ENCODE data around the gene ACER3.
"Not testable (repeated sequence)": the region's sequence is repeated elsewhere in the genome, so short reads cannot be mapped to it uniquely, and the experiment has no call there.

Gene ACER3

DNA sequence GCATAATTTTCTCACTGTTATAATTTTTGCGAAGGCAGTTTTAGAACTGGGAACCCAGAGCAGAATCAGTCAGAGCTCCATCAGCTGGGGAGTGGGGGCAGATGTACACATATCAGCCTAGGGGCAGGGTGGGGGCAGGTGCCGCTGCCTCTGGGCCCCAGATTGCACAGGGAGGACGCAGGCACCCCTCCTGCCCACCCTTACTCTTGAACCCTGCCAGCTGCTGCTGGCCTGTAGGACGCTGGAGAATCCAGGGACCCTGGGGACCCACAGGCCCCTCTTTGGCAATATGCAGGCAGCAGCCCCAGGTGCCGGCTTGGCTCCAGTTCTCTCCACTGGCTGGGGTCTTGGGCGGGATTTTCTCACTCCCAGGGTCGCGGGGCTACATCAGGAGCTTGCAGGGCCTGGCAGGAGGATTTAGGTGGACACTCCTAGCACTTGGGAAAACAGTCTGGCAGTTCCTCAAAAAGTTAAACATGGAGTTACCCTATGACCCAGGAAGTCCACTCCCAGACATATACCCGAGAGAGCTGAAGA lies 197.3 kb downstream of the ACER3 start:
- no peak for DNase-seq (ENCODE audit: low read depth in 2 of 2)

DNA sequence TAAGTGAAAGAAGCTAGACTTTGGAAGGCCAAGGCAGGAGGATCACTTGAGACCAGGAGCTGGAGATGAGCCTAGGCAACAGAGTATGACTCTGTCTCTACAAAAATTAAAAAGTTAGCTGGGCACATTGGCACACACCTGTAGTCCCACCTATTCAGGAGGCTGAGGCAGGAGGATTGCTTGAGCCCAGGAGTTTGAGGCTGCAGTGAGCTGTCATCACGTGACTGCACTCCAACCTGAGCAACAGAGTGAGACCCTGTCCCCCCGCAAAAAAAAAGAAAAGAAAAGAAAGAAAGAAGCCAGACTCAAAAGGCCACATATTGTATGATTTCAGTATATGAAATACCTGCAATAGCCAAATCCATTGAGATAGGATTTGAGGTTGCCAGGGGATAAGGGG lies 198.2 kb downstream of the ACER3 start:
- DNase-seq (ENCODE audit: low read depth in 2 of 2) = no peak

DNA sequence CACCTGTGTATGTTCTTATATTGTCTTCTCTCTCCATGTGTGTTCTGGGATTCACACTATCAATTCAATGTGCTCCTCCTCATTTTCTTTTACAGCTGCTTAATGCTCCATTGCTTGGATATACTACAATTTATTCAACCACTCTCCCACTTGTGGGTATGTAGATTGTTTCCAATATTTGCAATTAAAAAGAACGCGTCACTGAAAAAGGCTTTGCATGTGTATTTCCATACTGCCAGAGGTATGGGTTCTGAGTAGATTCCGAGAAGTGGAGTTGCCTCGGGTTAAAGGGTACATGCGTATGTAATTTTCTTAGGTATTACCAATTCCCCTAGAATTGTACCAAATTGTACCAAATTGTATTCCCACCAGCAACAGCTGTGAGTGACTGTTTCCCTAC lies 199.1 kb downstream of the ACER3 start:
- no peak for DNase-seq (ENCODE audit: low read depth in 2 of 2)

DNA sequence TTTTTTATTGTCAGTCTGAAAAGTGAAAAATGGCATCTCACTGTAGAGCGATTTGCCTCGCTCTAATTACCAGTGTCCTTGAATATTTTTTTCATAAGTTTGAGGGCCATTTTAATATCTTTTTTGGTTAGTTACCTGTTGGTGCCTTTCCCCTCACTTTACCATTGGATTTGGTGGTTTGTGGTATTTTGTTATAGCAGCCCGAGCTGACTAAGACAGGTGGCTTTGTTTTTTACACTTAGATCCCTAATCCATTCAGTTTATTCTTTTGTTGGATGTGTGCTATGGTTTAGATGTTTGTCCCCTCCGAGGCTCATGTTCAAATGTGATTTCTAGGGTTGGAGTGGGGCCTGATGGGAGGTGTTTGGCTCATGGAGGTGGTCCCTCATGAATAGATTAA lies 199.5 kb downstream of the ACER3 start:
- no peak for DNase-seq (ENCODE audit: low read depth in 2 of 2)

GRCh38 chr11:77061258-77061657 lies 200.5 kb downstream of the ACER3 start:
- not testable (repeated sequence) for DNase-seq (ENCODE audit: low read depth in 2 of 2)

DNA sequence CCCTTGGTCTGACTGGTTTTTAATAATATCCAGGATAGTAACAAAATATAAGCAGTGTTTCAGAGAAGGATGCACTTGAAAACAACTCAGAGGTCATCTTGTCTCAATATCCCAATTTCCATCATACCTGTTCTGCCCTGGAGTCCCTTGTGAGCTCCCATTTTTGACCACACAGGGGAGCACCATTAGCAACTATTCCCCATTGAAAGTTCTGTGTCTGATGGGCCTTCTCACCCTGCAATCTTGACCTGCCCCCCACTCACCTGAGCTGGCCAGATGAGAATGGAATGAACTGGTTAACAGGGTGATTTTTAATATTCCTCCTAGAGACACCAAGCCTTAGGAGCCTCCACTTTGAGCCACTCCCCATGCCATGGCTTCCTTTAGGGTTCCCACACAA lies 202.2 kb downstream of the ACER3 start:
- no peak for DNase-seq (ENCODE audit: low read depth in 2 of 2)

GRCh38 chr11:77063407-77063806 lies 202.7 kb downstream of the ACER3 start:
- no peak for DNase-seq (ENCODE audit: low read depth in 2 of 2)

GRCh38 chr11:77063861-77064260 lies 203.1 kb downstream of the ACER3 start:
- no peak for DNase-seq (ENCODE audit: low read depth in 2 of 2)

GRCh38 chr11:77064648-77065217 lies 204.0 kb downstream of the ACER3 start:
- DNase-seq (ENCODE audit: low read depth in 2 of 2) = no peak

DNA sequence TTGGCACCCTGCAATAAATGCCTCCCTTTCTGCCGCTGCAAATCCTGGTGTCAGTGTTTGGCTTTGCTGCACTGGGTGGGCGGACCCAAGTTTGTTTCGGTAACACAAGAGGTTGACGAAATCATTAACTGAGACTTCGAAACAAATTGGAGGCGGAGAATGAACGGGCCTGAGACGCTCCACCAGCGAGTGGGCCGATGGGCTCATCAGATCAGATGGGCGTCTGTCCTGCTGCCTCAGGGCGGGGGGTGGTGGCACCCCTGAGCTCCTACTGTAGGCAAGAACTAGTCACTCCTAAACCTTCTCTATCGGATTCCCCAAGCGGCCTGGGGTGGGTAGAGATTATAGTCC lies 205.1 kb downstream of the ACER3 start:
- no peak for DNase-seq (ENCODE audit: low read depth in 2 of 2)

GRCh38 chr11:77066229-77067042 lies 205.7 kb downstream of the ACER3 start, which contains the start of gene CAPN5:
CAPN5 (plus strand) TSS chr11:77066971; CDS start chr11:77084887, 17,916 bp downstream.
- peak; percentile 79 to 90 for DNase-seq (ENCODE audit: low read depth in 2 of 2)

DNA sequence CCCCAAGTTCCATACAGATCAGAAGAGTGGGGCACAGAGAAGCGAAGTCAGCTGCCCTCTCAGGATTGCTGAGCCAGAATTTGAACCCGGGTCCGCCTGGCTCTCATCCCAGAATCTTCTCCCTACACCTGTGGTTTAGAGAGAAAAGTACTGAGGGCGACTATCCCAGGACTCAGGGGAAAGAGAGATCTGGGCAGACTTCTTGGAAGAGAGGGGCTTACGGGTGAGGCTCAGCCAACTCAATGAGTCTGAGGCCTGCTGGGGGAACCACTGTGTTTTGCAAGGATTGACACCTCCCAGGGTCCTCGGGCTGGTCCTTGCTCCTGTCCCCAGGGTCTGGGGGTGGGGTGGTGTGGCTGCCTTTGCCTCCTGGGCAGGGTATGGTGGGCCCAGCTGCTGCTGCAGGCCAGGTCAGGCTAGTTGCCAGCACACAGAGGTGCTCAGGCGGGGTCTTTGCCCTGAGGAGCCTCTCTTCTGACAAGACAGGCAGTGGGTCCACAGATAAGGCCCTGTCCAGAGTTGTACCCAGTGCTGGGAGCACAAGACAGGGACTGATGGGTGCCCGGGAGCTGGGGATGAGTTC lies 207.2 kb downstream of the ACER3 start:
- DNase-seq (ENCODE audit: low read depth in 2 of 2) = no peak

DNA sequence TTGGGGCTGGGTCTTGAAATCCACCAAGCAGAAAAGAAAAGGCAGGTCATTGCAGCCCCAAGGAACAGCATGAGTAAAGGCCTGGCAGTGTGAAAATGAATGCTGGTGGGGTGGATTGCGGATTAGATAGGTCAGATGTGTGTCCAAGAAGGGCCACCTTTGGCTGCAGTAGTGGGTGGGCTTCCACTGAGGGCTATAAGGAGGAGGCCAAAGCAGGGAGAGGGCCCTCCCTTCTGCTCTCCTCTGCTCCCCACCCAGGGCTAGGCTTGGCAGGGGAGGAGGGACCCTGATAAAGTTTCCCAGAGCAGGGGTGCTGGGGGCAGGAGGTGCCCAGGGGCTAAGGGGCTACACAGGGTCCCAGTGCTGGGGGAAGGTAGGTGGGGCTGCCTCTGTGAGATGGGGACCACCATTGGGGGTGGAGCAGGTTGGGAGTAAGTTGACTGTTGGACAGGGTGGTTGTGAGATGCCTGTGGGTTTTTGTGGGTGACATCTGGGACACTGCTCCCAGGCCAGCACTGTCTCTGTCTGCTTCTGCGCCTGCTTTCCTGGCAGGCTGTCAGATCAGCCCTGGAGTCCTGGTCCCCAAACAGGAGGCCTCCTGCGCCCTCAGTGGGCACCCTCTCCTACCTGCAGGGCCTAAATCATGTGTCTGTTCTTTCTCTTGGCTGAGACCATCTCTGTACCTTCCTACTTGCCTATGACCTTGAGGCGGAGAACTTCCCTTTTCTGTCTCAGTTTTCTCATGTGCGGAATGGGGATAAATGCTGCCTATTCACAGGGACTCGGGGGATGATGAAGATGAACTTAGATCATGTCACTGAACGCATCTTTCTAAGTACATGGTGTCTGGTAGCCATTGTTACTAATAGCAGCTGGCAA lies 208.0 kb downstream of the ACER3 start:
- DNase-seq (ENCODE audit: low read depth in 2 of 2) = no peak

GRCh38 chr11:77069336-77069968 lies 208.7 kb downstream of the ACER3 start:
- no peak for DNase-seq (ENCODE audit: low read depth in 2 of 2)

GRCh38 chr11:77069969-77070582 lies 209.4 kb downstream of the ACER3 start:
- DNase-seq (ENCODE audit: low read depth in 2 of 2) = no peak

GRCh38 chr11:77071077-77071476 lies 210.4 kb downstream of the ACER3 start:
- DNase-seq (ENCODE audit: low read depth in 2 of 2) = no peak

GRCh38 chr11:77071671-77072605 lies 211.2 kb downstream of the ACER3 start:
- DNase-seq (ENCODE audit: low read depth in 2 of 2) = no peak

GRCh38 chr11:77072851-77073327 lies 212.2 kb downstream of the ACER3 start:
- DNase-seq (ENCODE audit: low read depth in 2 of 2) = no peak

- DNase-seq (ENCODE audit: low read depth in 2 of 2) = no peak
Measured at GRCh38 chr11:77073328-77074001, 212.7 kb downstream of the ACER3 start.

All from stimulated activated CD4-positive, alpha-beta T cell treated with anti-CD3 and anti-CD28 coated beads, Interleukin-1b, Interleukin-23, amount 100 ng/mL, for 4 hours (primary cell).